Naive thymus-derived CD4-positive, alpha-beta T cell (primary cell): ENCODE data around the gene YPEL3. TPM values are rescaled to one million over a fixed set of nuclear protein-coding genes. Genes with fewer than 3 reads are reported as not detected.
"Not testable (repeated sequence)": the region's sequence is repeated elsewhere in the genome, so short reads cannot be mapped to it uniquely, and the experiment has no call there.

Source experiments
- ATAC-seq: fragments of 150-1000 bp; cut with Tn5 transposase; 2 replicates; pipeline ENCODE4 v1.10.0; 2021; ENCODE audit warnings: mild to moderate bottlenecking, moderate library complexity
- CTCF ChIA-PET: fragments of 350-600 bp; sonication (Branson Sonifier 250); formaldehyde crosslinking; loops from one replicate; lab custom pipeline; 2021; ENCODE audit warnings: antibody characterized with exemption; lab: Charles Lee
- POLR2A ChIA-PET: fragments of 350-600 bp; sonication (Branson Sonifier 250); formaldehyde crosslinking; loops from one replicate; lab custom pipeline; 2021; ENCODE audit warnings: antibody characterized with exemption, inconsistent platforms; lab: Charles Lee
- DNase-seq, 9 donors: peaks; one replicate each; pipeline versions ENCODE4 v3.0.0 to v3.0.0-alpha.2; 2020 to 2022; ENCODE audit warnings: mixed read lengths in 1 of 9
- H3K27ac ChIP-seq: one replicate; pipeline ENCODE4 v1.7.0; 2013; ENCODE audit warnings: mild to moderate bottlenecking, low read depth, low read length, moderate library complexity
- H3K27me3 ChIP-seq, 2 donors: one replicate each; pipeline ENCODE4 v1.7.0; 2013; ENCODE audit warnings: low read length in 2 of 2, mild to moderate bottlenecking in 2 of 2, moderate library complexity in 2 of 2; ENCODE audit not compliant: control insufficient read depth in 2 of 2, insufficient read depth in 2 of 2
- H3K36me3 ChIP-seq, 3 experiments: 1 replicate in 2 of 3; 2 replicates in 1 of 3; pipeline ENCODE4 v1.7.0; 2013; ENCODE audit warnings: low read length in 3 of 3, mild to moderate bottlenecking in 3 of 3, moderate library complexity in 1 of 3; ENCODE audit not compliant: insufficient read depth in 3 of 3, control insufficient read depth in 2 of 3
- H3K4me1 ChIP-seq, 2 donors: one replicate each; pipeline ENCODE4 v1.7.0; 2013; ENCODE audit warnings: low read length in 2 of 2, mild to moderate bottlenecking in 2 of 2, moderate library complexity in 1 of 2; ENCODE audit not compliant: control insufficient read depth in 2 of 2, insufficient read depth in 2 of 2
- H3K4me3 ChIP-seq: 2 replicates; pipeline ENCODE4 v1.7.0; 2013; ENCODE audit warnings: mild to moderate bottlenecking, low read length
- H3K9me3 ChIP-seq, 3 experiments: 1 replicate in 2 of 3; 2 replicates in 1 of 3; pipeline ENCODE4 v1.7.0; 2013; ENCODE audit warnings: low read length in 3 of 3; ENCODE audit not compliant: control insufficient read depth in 2 of 3
- H3K27ac Mint-ChIP-seq, 9 donors: one replicate each; pipeline ENCODE4 v1.8.0; 2020 to 2022; ENCODE audit warnings: mixed read lengths in 9 of 9, mild to moderate bottlenecking in 8 of 9, moderate library complexity in 5 of 9, inconsistent platforms in 2 of 9
- H3K27me3 Mint-ChIP-seq, 5 donors: one replicate each; pipeline ENCODE4 v1.8.0; 2021 to 2022; ENCODE audit warnings: mixed read lengths in 5 of 5, mild to moderate bottlenecking in 1 of 5
- H3K36me3 Mint-ChIP-seq, 5 donors: one replicate each; pipeline ENCODE4 v1.8.0; 2020 to 2022; ENCODE audit warnings: mixed read lengths in 5 of 5, mild to moderate bottlenecking in 3 of 5, inconsistent platforms in 1 of 5
- H3K4me1 Mint-ChIP-seq, 7 donors: one replicate each; pipeline ENCODE4 v1.8.0; 2020 to 2022; ENCODE audit warnings: mixed read lengths in 7 of 7, mild to moderate bottlenecking in 3 of 7, inconsistent platforms in 1 of 7
- H3K4me3 Mint-ChIP-seq, 10 donors: one replicate each; pipeline ENCODE4 v1.8.0; 2020 to 2022; ENCODE audit warnings: mild to moderate bottlenecking in 10 of 10, mixed read lengths in 10 of 10, moderate library complexity in 6 of 10, inconsistent platforms in 2 of 10
- H3K9me3 Mint-ChIP-seq, 11 donors: one replicate each; pipeline ENCODE4 v1.8.0; 2020 to 2022; ENCODE audit warnings: mixed read lengths in 11 of 11, mild to moderate bottlenecking in 4 of 11, inconsistent platforms in 1 of 11, moderate library complexity in 1 of 11
- intact Hi-C, 2 donors: fragments of 100-400 bp; cut with micrococcal nuclease; formaldehyde crosslinking; loops; one replicate each; pipeline ENCODE4 v1.15.1; 2023
- polyA plus RNA-seq, 2 donors: library from polyadenylated mRNA; unstranded; fragments of 300-500 nt; fragmentation: Illumina TruSeq; gene quantifications; one replicate each; pipeline ENCODE4 v1.2.3, GENCODE V29; 2021
- total RNA-seq, 6 experiments: library from RNA in 5 of 6; stranded (reverse) in 5 of 6; gene quantifications; 1 replicate in 5 of 6; 2 replicates in 1 of 6; pipeline ENCODE4 v1.2.3 and lab custom pipeline; 2021 to 2026

Gene YPEL3
- total and polyA plus RNA-seq, 7 experiments from 2014 or later, result 50.5 to 308 (median 242) TPM

GRCh38 chr16:30132591-30132990 lies 36.6 kb upstream of the YPEL3 start:
- H3K27me3 ChIP-seq, result no peaks in the 10 kb centered on the region
- Mint-ChIP-seq H3K36me3 (peaks cover 0 to 16% (median 0%) of the 10 kb centered on the region in 5 donors), H3K4me3 (no peak overlapping the region), H3K27me3 (no peaks in the 10 kb centered on the region), H3K27ac (no peak overlapping the region), H3K4me1 (peaks cover 0 to 18% (median 3%) of the 10 kb centered on the region in 7 donors), H3K9me3 (peaks cover 0 to 9% (median 0%) of the 10 kb centered on the region in 11 donors)
- no peaks in the 10 kb centered on the region for H3K36me3 ChIP-seq
- intact Hi-C loops, result no loop called here
- no peaks in the 10 kb centered on the region for H3K9me3 ChIP-seq
- ChIA-PET CTCF (interaction anchor here (0.7 kb wide), 1 partner anchor 16 kb away, joined by 3 read pairs; no protein-coding TSS in a partner anchor), POLR2A (no interaction called here)
- DNase-seq (no peak), ATAC-seq (no peak)
- H3K4me3 ChIP-seq, result no peak overlapping the region
- H3K4me1 ChIP-seq, result no peaks in the 10 kb centered on the region
- no peak overlapping the region for H3K27ac ChIP-seq

- no peak overlapping the region for H3K27ac ChIP-seq
- CTCF ChIA-PET, result interaction anchor here (0.7 kb wide), 1 partner anchor 16 kb away, joined by 3 read pairs; no protein-coding TSS in a partner anchor
- H3K4me3 ChIP-seq, result no peak overlapping the region
- H3K9me3 ChIP-seq, result no peaks in the 10 kb centered on the region
- Mint-ChIP-seq H3K27ac (peak overlapping the region in 2 of 9 donors; percentile 29 to 65), H3K4me3 (no peak overlapping the region), H3K9me3 (peaks cover 0 to 9% (median 0%) of the 10 kb centered on the region in 11 donors), H3K27me3 (no peaks in the 10 kb centered on the region), H3K36me3 (peaks cover 0 to 16% (median 0%) of the 10 kb centered on the region in 5 donors), H3K4me1 (peaks cover 0 to 15% (median 0%) of the 10 kb centered on the region in 7 donors)
- no peaks in the 10 kb centered on the region for H3K36me3 ChIP-seq
- no peak for DNase-seq
- intact Hi-C loops, result no loop called here
- POLR2A ChIA-PET, result interaction anchor here (0.5 kb wide), 1 partner anchor 59 kb away, joined by 5 read pairs; no protein-coding TSS in a partner anchor
- ATAC-seq, result no peak
- no peaks in the 10 kb centered on the region for H3K27me3 ChIP-seq
- H3K4me1 ChIP-seq, result no peaks in the 10 kb centered on the region
Measured at GRCh38 chr16:30131869-30132475, 36.0 kb upstream of the YPEL3 start.

- Histone ChIP-seq H3K27me3 (no peaks in the 10 kb centered on the region), H3K4me1 (peaks cover 0 to 6% of the 10 kb centered on the region in 2 donors), H3K9me3 (no peaks in the 10 kb centered on the region), H3K36me3 (peaks cover 0 to under 1% (median 0%) of the 10 kb centered on the region in 3 experiments), H3K4me3 (no peak overlapping the region), H3K27ac (no peak overlapping the region)
- H3K4me3 Mint-ChIP-seq, result no peak overlapping the region
- ATAC-seq, result no peak
- H3K27ac Mint-ChIP-seq, result no peak overlapping the region
- CTCF ChIA-PET, result interaction anchor here (0.6 kb wide), 1 partner anchor 185 kb away, joined by 3 read pairs; no protein-coding TSS in a partner anchor
- H3K27me3 Mint-ChIP-seq, result no peaks in the 10 kb centered on the region
- H3K36me3 Mint-ChIP-seq, result peaks cover 0 to 14% (median 0%) of the 10 kb centered on the region in 5 donors
- peaks cover 0 to 9% (median 0%) of the 10 kb centered on the region in 11 donors for H3K9me3 Mint-ChIP-seq
- POLR2A ChIA-PET, result interaction anchor here (1.2 to 1.9 kb wide), 2 partner anchors 15 to 58 kb away, joined by 4 to 5 read pairs; no protein-coding TSS in a partner anchor
- peaks cover 0 to 19% (median 4%) of the 10 kb centered on the region in 7 donors for H3K4me1 Mint-ChIP-seq
- DNase-seq, result no peak
- intact Hi-C loops, result no loop called here
Measured at GRCh38 chr16:30127993-30128392, 32.0 kb upstream of the YPEL3 start.

- H3K4me1 Mint-ChIP-seq, result peaks cover 9 to 28% (median 16%) of the 10 kb centered on the region in 7 donors
- DNase-seq, H3K36me3 Mint-ChIP-seq, H3K9me3 Mint-ChIP-seq, H3K27me3 ChIP-seq, intact Hi-C loops, H3K27me3 Mint-ChIP-seq, H3K27ac Mint-ChIP-seq, H3K9me3 ChIP-seq, H3K36me3 ChIP-seq, ATAC-seq, H3K4me3 ChIP-seq, H3K4me3 Mint-ChIP-seq, H3K27ac ChIP-seq: not testable (repeated sequence)
- CTCF ChIA-PET, result interaction anchor here (0.8 kb wide), 1 partner anchor 33 kb away, joined by 3 read pairs; no protein-coding TSS in a partner anchor
- POLR2A ChIA-PET, result interaction anchor here (0.7 to 3.0 kb wide), 2 partner anchors 34 to 50 kb away, joined by 4 to 8 read pairs; partner anchors contain the start of gene TBX6
- H3K4me1 ChIP-seq, result peaks cover 6 to 13% of the 10 kb centered on the region in 2 donors
Measured at GRCh38 chr16:30125690-30126089, 29.7 kb upstream of the YPEL3 start.

- peak overlapping the region in 1 of 9 donors; percentile 54 for H3K27ac Mint-ChIP-seq
- peaks cover 0 to 4% (median 0%) of the 10 kb centered on the region in 5 donors for H3K36me3 Mint-ChIP-seq
- ATAC-seq (no peak), DNase-seq (no peak)
- H3K36me3 ChIP-seq, result peaks cover 0 to 5% (median 0%) of the 10 kb centered on the region in 3 experiments
- intact Hi-C loops, result loop anchor here in 1 of 2 donors (5.0 kb wide), 1 partner anchor 282 kb away; the partner anchor contains the start of gene ZNF771
- no peaks in the 10 kb centered on the region for H3K27me3 ChIP-seq
- H3K4me1 Mint-ChIP-seq, result peaks cover 11 to 32% (median 20%) of the 10 kb centered on the region in 7 donors
- ChIA-PET CTCF (interaction anchor here (0.8 to 0.9 kb wide), 3 partner anchors 21 to 293 kb away, joined by 3 read pairs; no protein-coding TSS in a partner anchor), POLR2A (interaction anchor here (0.7 to 3.0 kb wide), 2 partner anchors 33 to 246 kb away, joined by 3 to 8 read pairs; partner anchors contain the start of gene TBX6)
- H3K4me3 Mint-ChIP-seq, result no peak overlapping the region
- H3K4me3 ChIP-seq, result no peak overlapping the region
- no peak overlapping the region for H3K27ac ChIP-seq
- no peaks in the 10 kb centered on the region for H3K9me3 ChIP-seq
- H3K9me3 Mint-ChIP-seq, result peaks cover 0 to 2% (median 0%) of the 10 kb centered on the region in 11 donors
- H3K4me1 ChIP-seq, result peaks cover 6 to 13% of the 10 kb centered on the region in 2 donors
- H3K27me3 Mint-ChIP-seq, result no peaks in the 10 kb centered on the region
Measured at GRCh38 chr16:30124985-30125379, 29.0 kb upstream of the YPEL3 start.

GRCh38 chr16:30122604-30123160 lies 26.7 kb upstream of the YPEL3 start:
- ChIA-PET CTCF (no interaction called here), POLR2A (interaction anchor here (0.5 to 12.0 kb wide), 7 partner anchors 18 to 295 kb away, joined by 3 to 116 read pairs (median 8); partner anchors contain the start of genes CORO1A and TBX6)
- peaks cover 20 to 39% (median 27%) of the 10 kb centered on the region in 7 donors for H3K4me1 Mint-ChIP-seq

More at GRCh38 chr16:30122604-30123160, 26.7 kb upstream of the YPEL3 start:
- Histone ChIP-seq H3K4me3 (peak overlapping the region; percentile 68), H3K9me3 (no peaks in the 10 kb centered on the region), H3K27me3 (no peaks in the 10 kb centered on the region), H3K36me3 (peaks cover 0 to 17% (median 0%) of the 10 kb centered on the region in 3 experiments), H3K4me1 (peaks cover 6 to 13% of the 10 kb centered on the region in 2 donors), H3K27ac (peak overlapping the region; percentile 89)
- Mint-ChIP-seq H3K27ac (peak overlapping the region; percentile 75 to 93 (median 85)), H3K4me3 (peak overlapping the region; percentile 82 to 94 (median 88)), H3K9me3 (peaks cover 0 to 2% (median 0%) of the 10 kb centered on the region in 11 donors), H3K27me3 (no peaks in the 10 kb centered on the region), H3K36me3 (peaks cover 0 to 10% (median 5%) of the 10 kb centered on the region in 5 donors)
- intact Hi-C loops, result loop anchor here (1.0 to 5.0 kb wide), 9 partner anchors 16 to 538 kb away; partner anchors contain the start of genes ALDOA (in 2 of the 2), YPEL3 (in 2 of the 2), ZNF771 (in 2 of the 2) and CORO1A (in 1 of the 2)
- DNase-seq (peak in 2 of 9 donors; percentile 19 to 35), ATAC-seq (peak; percentile 2)
